ENCODE measurements around the gene NRXN3. TPM values are rescaled to one million over a fixed set of nuclear protein-coding genes. Genes with fewer than 3 reads are reported as not detected.

NRXN3 gene
- total and polyA plus RNA-seq, 4 donors = 1.4 to 8.3 (median 4.4) TPM

DNA sequence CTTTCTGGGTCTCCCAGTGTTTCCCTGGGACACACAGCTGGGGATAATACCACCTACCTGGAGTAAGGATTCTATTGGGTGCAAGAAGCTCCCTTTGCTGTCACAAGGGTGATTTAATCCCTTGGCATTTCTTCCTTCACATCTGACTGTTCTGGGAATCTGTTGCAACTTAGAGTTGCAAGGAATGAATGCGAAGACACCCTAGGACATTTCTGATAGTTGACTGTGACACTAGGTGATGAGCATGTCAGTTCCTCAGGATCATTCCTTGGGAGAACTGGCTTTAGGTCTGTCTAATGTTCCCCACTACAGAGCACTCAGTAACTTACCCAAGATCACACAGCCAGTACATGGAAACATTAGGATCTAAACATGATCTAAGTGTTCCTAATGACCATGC is 593.6 kb downstream of the NRXN3 start:
- no peak overlapping the region for H3K27ac ChIP-seq (ENCODE audit: low read depth in 1 of 2, low read length in 1 of 2)
- H3K36me3 ChIP-seq (ENCODE audit: control insufficient read depth in 4 of 4, insufficient read depth in 4 of 4, low read length in 4 of 4) = no peaks in the 10 kb centered on the region
- no peak overlapping the region for H3K9ac ChIP-seq (ENCODE audit: insufficient read depth in 1 of 2, low read length in 2 of 2)
- H3K4me3 ChIP-seq = no peak overlapping the region
- H3K27me3 ChIP-seq (ENCODE audit: control insufficient read depth in 3 of 3, insufficient read depth in 3 of 3, low read length in 2 of 3) = no peaks in the 10 kb centered on the region
- DNase-seq = no peak
- no peaks in the 10 kb centered on the region for H3K4me1 ChIP-seq (ENCODE audit: control insufficient read depth in 5 of 5, insufficient read depth in 5 of 5, low read length in 5 of 5)
- no peak for ATAC-seq (ENCODE audit: insufficient read depth, low FRiP score)
- TF ChIP-seq, protein P1, sequence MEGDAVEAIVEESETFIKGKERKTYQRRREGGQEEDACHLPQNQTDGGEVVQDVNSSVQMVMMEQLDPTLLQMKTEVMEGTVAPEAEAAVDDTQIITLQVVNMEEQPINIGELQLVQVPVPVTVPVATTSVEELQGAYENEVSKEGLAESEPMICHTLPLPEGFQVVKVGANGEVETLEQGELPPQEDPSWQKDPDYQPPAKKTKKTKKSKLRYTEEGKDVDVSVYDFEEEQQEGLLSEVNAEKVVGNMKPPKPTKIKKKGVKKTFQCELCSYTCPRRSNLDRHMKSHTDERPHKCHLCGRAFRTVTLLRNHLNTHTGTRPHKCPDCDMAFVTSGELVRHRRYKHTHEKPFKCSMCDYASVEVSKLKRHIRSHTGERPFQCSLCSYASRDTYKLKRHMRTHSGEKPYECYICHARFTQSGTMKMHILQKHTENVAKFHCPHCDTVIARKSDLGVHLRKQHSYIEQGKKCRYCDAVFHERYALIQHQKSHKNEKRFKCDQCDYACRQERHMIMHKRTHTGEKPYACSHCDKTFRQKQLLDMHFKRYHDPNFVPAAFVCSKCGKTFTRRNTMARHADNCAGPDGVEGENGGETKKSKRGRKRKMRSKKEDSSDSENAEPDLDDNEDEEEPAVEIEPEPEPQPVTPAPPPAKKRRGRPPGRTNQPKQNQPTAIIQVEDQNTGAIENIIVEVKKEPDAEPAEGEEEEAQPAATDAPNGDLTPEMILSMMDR (IDR thresholded peaks at IDR 0.05; ENCODE audit: control extremely low read depth, extremely low read depth) = no peak
- H3K9me3 ChIP-seq (ENCODE audit: control insufficient read depth in 4 of 4, insufficient read depth in 3 of 4, low read length in 3 of 4) = no peaks in the 10 kb centered on the region
- 92 to 97% methylated on average over 1 of the region's 1 CpG for WGBS, 2 donors

DNA sequence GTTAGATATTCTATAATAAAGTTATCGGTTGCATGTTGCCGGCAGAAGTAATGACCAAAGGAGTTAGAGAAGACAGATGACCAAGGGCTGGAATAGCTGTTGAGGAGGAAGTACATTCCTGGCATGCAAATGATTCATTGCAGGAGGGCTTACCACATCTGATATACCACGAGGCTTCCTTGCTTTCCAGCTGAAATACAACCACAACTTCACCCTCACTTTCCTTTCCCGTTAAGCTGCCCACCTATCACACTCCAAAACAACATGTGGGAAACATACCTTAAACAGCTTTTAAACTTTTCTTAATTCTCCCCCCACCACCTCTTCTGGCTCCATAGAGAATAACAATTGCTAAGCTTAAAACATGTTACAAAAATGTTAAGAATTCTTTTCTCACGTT is 594.1 kb downstream of the NRXN3 start:
- WGBS, 2 donors = 34 to 39% methylated on average over 5 of the region's 5 CpGs
- ATAC-seq (ENCODE audit: insufficient read depth, low FRiP score) = no peak
- no peak for DNase-seq

DNA sequence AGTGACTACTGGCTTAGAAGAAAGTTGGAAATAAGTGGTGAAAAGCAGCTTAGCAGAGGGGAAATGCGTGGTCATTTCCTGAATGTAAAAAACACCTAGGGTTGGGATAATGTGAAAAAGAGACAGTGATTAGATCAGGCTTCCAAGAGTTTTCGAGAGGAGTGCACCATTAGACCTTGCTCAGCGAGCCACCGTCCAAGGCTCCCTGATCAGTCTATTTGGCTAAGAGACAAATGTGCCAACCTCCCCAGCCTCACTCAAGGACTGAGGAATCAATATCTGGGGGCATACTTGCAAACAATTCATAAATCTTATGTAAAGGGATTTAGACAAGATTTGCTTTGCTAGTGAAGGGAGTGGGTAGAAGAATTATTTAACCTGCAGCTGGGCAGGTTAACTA is 594.5 kb downstream of the NRXN3 start:
- Histone ChIP-seq H3K27ac (ENCODE audit: low read depth in 1 of 2, low read length in 1 of 2) (no peak overlapping the region), H3K4me3 (no peak overlapping the region), H3K27me3 (ENCODE audit: control insufficient read depth in 3 of 3, insufficient read depth in 3 of 3, low read length in 2 of 3) (no peaks in the 10 kb centered on the region), H3K36me3 (ENCODE audit: control insufficient read depth in 4 of 4, insufficient read depth in 4 of 4, low read length in 4 of 4) (no peaks in the 10 kb centered on the region), H3K9me3 (ENCODE audit: control insufficient read depth in 4 of 4, insufficient read depth in 3 of 4, low read length in 3 of 4) (no peaks in the 10 kb centered on the region), H3K9ac (ENCODE audit: insufficient read depth in 1 of 2, low read length in 2 of 2) (no peak overlapping the region), H3K4me1 (ENCODE audit: control insufficient read depth in 5 of 5, insufficient read depth in 5 of 5, low read length in 5 of 5) (no peaks in the 10 kb centered on the region)
- TF ChIP-seq, protein P1 (IDR thresholded peaks at IDR 0.05; ENCODE audit: control extremely low read depth, extremely low read depth) = no peak
- DNase-seq (no peak), ATAC-seq (ENCODE audit: insufficient read depth, low FRiP score) (no peak)
- WGBS, 2 donors = 66 to 67% methylated on average over 4 of the region's 4 CpGs

More for the DNA sequence above, 594.1 kb downstream of the NRXN3 start:
- Histone ChIP-seq H3K9ac (ENCODE audit: insufficient read depth in 1 of 2, low read length in 2 of 2) (no peak overlapping the region), H3K4me3 (no peak overlapping the region), H3K36me3 (ENCODE audit: control insufficient read depth in 4 of 4, insufficient read depth in 4 of 4, low read length in 4 of 4) (no peaks in the 10 kb centered on the region), H3K27me3 (ENCODE audit: control insufficient read depth in 3 of 3, insufficient read depth in 3 of 3, low read length in 2 of 3) (no peaks in the 10 kb centered on the region), H3K4me1 (ENCODE audit: control insufficient read depth in 5 of 5, insufficient read depth in 5 of 5, low read length in 5 of 5) (no peaks in the 10 kb centered on the region), H3K27ac (ENCODE audit: low read depth in 1 of 2, low read length in 1 of 2) (no peak overlapping the region), H3K9me3 (ENCODE audit: control insufficient read depth in 4 of 4, insufficient read depth in 3 of 4, low read length in 3 of 4) (no peaks in the 10 kb centered on the region)
- TF ChIP-seq, protein P1 (IDR thresholded peaks at IDR 0.05; ENCODE audit: control extremely low read depth, extremely low read depth) = no peak

DNA sequence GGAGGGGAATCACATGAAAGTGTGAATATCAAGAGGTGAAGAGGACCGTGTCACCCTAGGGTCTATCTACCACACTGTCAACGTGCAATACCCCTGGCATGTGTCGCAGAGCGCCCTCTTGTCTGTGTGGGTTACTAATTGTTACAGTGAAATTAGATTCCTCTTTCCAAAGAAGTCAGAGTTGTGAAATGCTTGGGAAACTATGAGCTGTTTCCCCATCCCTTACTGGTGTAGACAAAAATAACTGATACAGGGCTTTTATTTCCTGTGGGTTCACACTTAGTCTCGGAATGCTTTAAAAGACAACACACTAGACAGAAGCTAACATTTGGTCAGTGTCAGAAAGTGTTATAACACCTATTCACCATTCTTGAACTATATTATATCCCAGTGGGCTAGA is 597.3 kb downstream of the NRXN3 start:
- TF ChIP-seq, protein P1 (IDR thresholded peaks at IDR 0.05; ENCODE audit: control extremely low read depth, extremely low read depth) = no peak
- no peak overlapping the region for H3K27ac ChIP-seq (ENCODE audit: low read depth in 1 of 2, low read length in 1 of 2)
- DNase-seq (no peak), ATAC-seq (ENCODE audit: insufficient read depth, low FRiP score) (no peak)
- no peaks in the 10 kb centered on the region for H3K9me3 ChIP-seq (ENCODE audit: control insufficient read depth in 4 of 4, insufficient read depth in 3 of 4, low read length in 3 of 4)
- 68 to 72% methylated on average over 5 of the region's 5 CpGs for WGBS, 2 donors
- no peaks in the 10 kb centered on the region for H3K4me1 ChIP-seq (ENCODE audit: control insufficient read depth in 5 of 5, insufficient read depth in 5 of 5, low read length in 5 of 5)
- no peak overlapping the region for H3K9ac ChIP-seq (ENCODE audit: insufficient read depth in 1 of 2, low read length in 2 of 2)
- H3K27me3 ChIP-seq (ENCODE audit: control insufficient read depth in 3 of 3, insufficient read depth in 3 of 3, low read length in 2 of 3) = no peaks in the 10 kb centered on the region
- no peaks in the 10 kb centered on the region for H3K36me3 ChIP-seq (ENCODE audit: control insufficient read depth in 4 of 4, insufficient read depth in 4 of 4, low read length in 4 of 4)
- no peak overlapping the region for H3K4me3 ChIP-seq

Measured in lung (tissue), 12 donors.